ENCODE results near the gene ATP10A.

ATP10A gene

DNA sequence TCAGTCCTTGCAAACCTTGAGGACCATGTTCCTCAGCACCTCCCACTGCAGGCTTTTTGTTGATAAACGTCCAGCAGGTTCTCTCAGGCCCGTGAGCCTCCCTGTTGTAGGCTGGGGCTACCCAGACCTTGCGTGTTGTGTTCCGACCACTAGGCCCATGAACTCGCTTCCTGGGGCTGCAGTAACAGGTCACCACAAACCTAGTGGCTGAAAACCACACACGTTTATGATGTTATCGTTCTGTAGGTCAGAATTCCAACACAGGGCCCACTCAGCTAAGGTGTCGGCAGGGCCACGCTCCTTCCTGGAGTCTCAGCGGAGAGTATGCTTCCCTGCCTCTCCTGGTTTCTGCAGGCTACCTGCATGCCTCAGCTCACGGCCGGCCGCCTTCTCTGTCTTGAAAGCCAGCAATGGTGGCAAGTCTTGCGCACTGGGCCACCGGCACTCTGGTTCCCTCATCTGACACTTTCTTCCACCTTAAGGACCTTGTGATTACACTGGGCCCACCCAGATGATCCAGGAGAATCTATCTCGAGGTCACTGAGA lies 60.8 kb downstream of the ATP10A start:
- H3K4me3 ChIP-seq, result no peak overlapping the region
- H3K36me3 ChIP-seq, result no peaks in the 10 kb centered on the region
- TF ChIP-seq, protein P1, sequence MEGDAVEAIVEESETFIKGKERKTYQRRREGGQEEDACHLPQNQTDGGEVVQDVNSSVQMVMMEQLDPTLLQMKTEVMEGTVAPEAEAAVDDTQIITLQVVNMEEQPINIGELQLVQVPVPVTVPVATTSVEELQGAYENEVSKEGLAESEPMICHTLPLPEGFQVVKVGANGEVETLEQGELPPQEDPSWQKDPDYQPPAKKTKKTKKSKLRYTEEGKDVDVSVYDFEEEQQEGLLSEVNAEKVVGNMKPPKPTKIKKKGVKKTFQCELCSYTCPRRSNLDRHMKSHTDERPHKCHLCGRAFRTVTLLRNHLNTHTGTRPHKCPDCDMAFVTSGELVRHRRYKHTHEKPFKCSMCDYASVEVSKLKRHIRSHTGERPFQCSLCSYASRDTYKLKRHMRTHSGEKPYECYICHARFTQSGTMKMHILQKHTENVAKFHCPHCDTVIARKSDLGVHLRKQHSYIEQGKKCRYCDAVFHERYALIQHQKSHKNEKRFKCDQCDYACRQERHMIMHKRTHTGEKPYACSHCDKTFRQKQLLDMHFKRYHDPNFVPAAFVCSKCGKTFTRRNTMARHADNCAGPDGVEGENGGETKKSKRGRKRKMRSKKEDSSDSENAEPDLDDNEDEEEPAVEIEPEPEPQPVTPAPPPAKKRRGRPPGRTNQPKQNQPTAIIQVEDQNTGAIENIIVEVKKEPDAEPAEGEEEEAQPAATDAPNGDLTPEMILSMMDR (IDR thresholded peaks at IDR 0.05), result peak in 1 of 2 experiments; percentile 22
- no peaks in the 10 kb centered on the region for H3K9me3 ChIP-seq
- H3K27me3 ChIP-seq, result no peaks in the 10 kb centered on the region
- intact Hi-C loops (cut with DNase I; ENCODE audit: low total_unique reads), result no loop called here
- peak in 1 of 2 donors; percentile 61 for DNase-seq
- H3K4me1 ChIP-seq, result peaks cover 0 to 87% (median 64%) of the 10 kb centered on the region in 4 donors
- peak overlapping the region; percentile 79 to 89 for H3K27ac ChIP-seq

DNA sequence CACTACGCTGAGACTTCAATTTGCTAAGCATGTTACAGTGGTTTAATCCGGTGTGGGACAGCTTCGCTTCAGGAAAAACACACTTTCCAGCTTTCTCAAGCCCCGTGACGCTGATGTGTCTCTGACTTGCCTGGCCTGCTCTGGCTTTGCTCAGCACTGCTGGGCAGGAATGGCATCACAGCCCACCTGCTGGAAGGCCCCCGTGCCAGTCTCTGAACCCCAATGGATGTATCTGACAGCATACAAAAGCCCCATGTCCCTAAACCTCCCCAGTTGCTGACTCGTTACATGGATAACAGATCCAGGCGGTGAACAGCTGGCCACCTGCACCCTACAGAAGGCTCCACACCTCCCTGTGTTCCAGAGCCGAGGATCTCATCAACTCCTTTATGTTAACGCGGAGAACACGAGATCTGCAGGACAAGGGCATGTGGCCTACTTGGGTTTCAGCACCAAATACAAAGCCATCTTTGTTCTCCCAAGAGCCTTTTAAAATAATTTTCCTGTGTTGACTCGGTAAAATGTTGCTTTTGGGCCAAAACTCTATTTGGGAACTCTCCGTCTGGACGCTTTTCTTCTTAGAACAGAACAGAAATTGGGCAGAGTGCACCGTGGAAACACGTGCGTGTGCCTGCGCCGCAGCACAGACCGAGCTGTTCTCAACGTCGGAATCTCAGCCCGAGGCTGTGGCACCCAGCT lies 61.4 kb downstream of the ATP10A start:
- no peaks in the 10 kb centered on the region for H3K27me3 ChIP-seq
- H3K4me3 ChIP-seq, result no peak overlapping the region
- peak; percentile 55 to 91 for DNase-seq
- peak overlapping the region; percentile 79 to 89 for H3K27ac ChIP-seq
- intact Hi-C loops (cut with DNase I; ENCODE audit: low total_unique reads), result no loop called here
- peaks cover 0 to 93% (median 67%) of the 10 kb centered on the region in 4 donors for H3K4me1 ChIP-seq
- H3K9me3 ChIP-seq, result no peaks in the 10 kb centered on the region
- no peaks in the 10 kb centered on the region for H3K36me3 ChIP-seq
- TF ChIP-seq, protein P1 (IDR thresholded peaks at IDR 0.05), result no peak

DNA sequence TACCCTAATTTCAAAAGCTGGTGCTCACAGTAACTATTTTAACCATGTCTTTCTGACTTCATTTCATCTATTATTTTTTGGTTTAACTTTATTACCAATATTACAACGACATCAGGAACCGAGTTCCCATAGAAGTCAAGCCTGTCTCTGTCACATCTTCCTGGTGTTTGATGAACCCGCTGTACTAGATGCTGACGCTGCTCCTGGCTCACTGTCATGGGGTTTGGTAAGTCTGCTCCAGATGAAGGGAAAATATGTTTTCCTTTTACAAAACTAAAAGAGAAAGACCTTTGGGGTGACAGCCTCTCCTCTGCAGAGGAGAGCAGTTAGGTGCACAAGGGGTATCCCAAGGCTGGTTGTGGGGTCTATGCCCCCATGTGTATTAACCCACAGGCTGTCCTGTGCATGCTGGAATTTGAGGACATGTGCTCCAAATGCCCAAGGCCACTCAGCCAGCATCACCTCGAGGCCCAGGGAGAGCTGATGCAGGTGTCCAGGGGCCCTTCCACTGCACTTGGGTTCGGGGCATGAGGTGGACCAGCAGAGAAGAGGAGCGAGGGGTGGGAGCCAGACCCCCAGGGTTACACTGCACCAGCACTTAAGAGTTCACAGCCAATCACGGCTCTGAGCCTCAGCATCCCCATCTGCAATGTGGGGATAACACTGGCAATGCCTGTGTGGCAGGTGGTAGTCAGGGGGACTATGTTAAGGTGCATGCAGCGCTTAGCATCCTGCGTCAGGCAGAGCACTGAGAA lies 62.2 kb downstream of the ATP10A start:
- no peaks in the 10 kb centered on the region for H3K9me3 ChIP-seq
- H3K4me1 ChIP-seq, result peaks cover 0 to 99% (median 74%) of the 10 kb centered on the region in 4 donors
- TF ChIP-seq, protein P1 (IDR thresholded peaks at IDR 0.05), result no peak
- H3K27ac ChIP-seq, result peak overlapping the region; percentile 79 to 89
- DNase-seq, result peak in 1 of 2 donors; percentile 52
- intact Hi-C loops (cut with DNase I; ENCODE audit: low total_unique reads), result no loop called here
- no peaks in the 10 kb centered on the region for H3K36me3 ChIP-seq
- H3K27me3 ChIP-seq, result no peaks in the 10 kb centered on the region
- H3K4me3 ChIP-seq, result no peak overlapping the region

DNA sequence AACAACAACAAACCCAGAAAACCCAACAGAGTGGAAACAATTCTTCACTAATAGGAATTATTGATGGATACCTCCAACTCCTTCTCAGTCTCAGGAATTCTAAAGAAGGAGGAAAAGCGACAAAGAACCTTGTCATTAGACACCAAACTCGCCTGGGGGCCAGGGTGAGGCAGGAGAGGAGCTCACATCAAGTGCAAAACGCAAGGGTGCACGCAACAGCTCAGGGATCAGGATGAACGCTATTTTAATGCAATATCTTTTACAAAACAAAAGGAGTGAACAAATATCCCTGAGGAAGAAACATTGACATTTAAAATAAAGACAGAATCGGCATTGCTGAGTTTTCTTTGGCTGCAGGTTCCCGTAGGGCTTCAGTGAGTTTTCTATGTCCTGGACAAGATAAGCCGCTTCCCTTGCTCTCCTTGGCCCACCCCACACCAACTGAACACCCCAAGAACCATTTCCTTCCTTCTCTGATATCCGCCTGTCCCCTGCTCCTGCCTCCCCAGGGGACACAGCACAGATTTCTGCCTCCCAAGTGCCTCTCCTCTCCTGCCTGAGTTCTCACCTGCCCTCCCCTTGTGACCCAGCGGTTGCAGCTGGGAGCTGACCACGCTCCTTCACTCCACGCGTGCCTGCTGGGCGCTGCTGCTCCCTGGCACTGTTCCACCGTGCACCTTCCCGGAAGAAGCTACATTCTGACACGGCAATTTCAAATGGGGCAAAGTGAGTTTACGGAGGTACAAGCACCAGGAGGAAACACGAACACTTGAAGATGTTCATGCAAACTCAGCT lies 63.0 kb downstream of the ATP10A start:
- TF ChIP-seq, protein P1 (IDR thresholded peaks at IDR 0.05), result no peak
- H3K9me3 ChIP-seq, result no peaks in the 10 kb centered on the region
- peak in 1 of 2 donors; percentile 66 for DNase-seq
- intact Hi-C loops (cut with DNase I; ENCODE audit: low total_unique reads), result loop anchor here (5.0 to 10.0 kb wide), 2 partner anchors 62 to 65 kb away; partner anchors contain the start of gene ATP10A
- peak overlapping the region; percentile 79 to 89 for H3K27ac ChIP-seq
- peaks cover 0 to 99% (median 75%) of the 10 kb centered on the region in 4 donors for H3K4me1 ChIP-seq
- no peaks in the 10 kb centered on the region for H3K27me3 ChIP-seq
- no peaks in the 10 kb centered on the region for H3K36me3 ChIP-seq
- H3K4me3 ChIP-seq, result no peak overlapping the region
